Tibial artery (tissue), 4 donors: ENCODE measurements around the gene SMAD6.

Experiments
- DNase-seq, 2 donors: peaks; one replicate each; pipeline ENCODE4 v3.0.0-alpha.2; 2019
- H3K27ac ChIP-seq, 2 donors: fragments of 200-600 bp; sonication (generic) in 1 of 2; 1 replicate in 1 of 2; 2 replicates in 1 of 2; pipeline ENCODE4 v1.5.1; 2018 to 2019; ENCODE audit warnings: mild to moderate bottlenecking in 1 of 2
- H3K27me3 ChIP-seq, 2 donors: fragments of 200-600 bp; sonication (generic) in 1 of 2; one replicate each; pipeline versions ENCODE4 v1.5.1 to v1.6.0; 2016 to 2019
- H3K36me3 ChIP-seq, 3 donors: fragments of 200-600 bp; sonication (generic) in 2 of 3; one replicate each; pipeline ENCODE4 v1.5.1; 2016 to 2019; ENCODE audit warnings: mild to moderate bottlenecking in 2 of 3
- H3K4me1 ChIP-seq, 4 donors: fragments of 200-600 bp; sonication (generic) in 2 of 4; 1 replicate in 3 of 4; 2 replicates in 1 of 4; pipeline ENCODE4 v1.5.1; 2016 to 2019
- H3K4me3 ChIP-seq, 2 donors: fragments of 200-600 bp; sonication (generic) in 1 of 2; 1 replicate in 1 of 2; 2 replicates in 1 of 2; pipeline ENCODE4 v1.5.1; 2018 to 2019; ENCODE audit warnings: mild to moderate bottlenecking in 2 of 2
- H3K9me3 ChIP-seq, 3 donors: fragments of 200-600 bp; sonication (generic) in 1 of 3; one replicate each; pipeline ENCODE4 v1.5.1; 2016 to 2019
- CTCF ChIP-seq, 2 experiments: fragments of 200-600 bp in 1 of 2; fragments of 450-650 bp in 1 of 2; IDR thresholded peaks; one replicate each; pipeline ENCODE4 v1.5.1; 2017 to 2019; ENCODE audit warnings: antibody characterized with exemption in 2 of 2, mild to moderate bottlenecking in 1 of 2, moderate library complexity in 1 of 2
- intact Hi-C: fragments of 100-400 bp; cut with DNase I; formaldehyde crosslinking; loops from one replicate; pipeline ENCODE4 v1.15.0; 2023; ENCODE audit warnings: low total_unique reads

Gene SMAD6

GRCh38 chr15:66822114-66822513, 120.1 kb downstream of the SMAD6 start:
- Histone ChIP-seq H3K4me3 (no peak overlapping the region), H3K4me1 (no peaks in the 10 kb centered on the region), H3K36me3 (no peaks in the 10 kb centered on the region), H3K27me3 (no peaks in the 10 kb centered on the region), H3K27ac (no peak overlapping the region), H3K9me3 (no peaks in the 10 kb centered on the region)
- DNase-seq, result no peak
- TF ChIP-seq CTCF (IDR thresholded peaks at IDR 0.05), result no peak
- intact Hi-C loops, result no loop called here

DNA sequence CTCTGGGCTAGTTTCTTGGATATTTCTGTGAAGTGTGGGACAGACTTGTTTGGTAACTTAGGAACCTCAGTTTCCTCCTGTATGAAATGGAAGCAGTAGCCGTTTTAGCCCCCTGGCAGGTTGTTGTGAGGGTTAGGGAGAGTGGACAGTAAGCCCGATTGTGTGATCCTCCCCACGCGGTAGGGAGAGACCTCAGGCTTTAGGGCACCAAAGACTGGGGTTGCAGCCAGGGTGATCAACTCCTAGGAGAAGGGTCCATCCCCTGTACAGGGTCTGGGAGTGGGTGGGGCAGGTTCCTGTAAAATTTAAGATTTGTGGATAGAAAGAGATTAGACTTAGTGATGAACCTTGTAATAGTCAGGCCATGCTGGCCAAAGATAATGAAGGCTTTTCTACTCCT, 120.5 kb downstream of the SMAD6 start:
- DNase-seq, result peak in 1 of 2 donors; percentile 29
- no peak for TF ChIP-seq CTCF (IDR thresholded peaks at IDR 0.05)
- H3K4me3 ChIP-seq, result no peak overlapping the region
- H3K36me3 ChIP-seq, result no peaks in the 10 kb centered on the region
- no peaks in the 10 kb centered on the region for H3K9me3 ChIP-seq
- H3K4me1 ChIP-seq, result no peaks in the 10 kb centered on the region
- no peaks in the 10 kb centered on the region for H3K27me3 ChIP-seq
- H3K27ac ChIP-seq, result no peak overlapping the region
- intact Hi-C loops, result no loop called here

DNA sequence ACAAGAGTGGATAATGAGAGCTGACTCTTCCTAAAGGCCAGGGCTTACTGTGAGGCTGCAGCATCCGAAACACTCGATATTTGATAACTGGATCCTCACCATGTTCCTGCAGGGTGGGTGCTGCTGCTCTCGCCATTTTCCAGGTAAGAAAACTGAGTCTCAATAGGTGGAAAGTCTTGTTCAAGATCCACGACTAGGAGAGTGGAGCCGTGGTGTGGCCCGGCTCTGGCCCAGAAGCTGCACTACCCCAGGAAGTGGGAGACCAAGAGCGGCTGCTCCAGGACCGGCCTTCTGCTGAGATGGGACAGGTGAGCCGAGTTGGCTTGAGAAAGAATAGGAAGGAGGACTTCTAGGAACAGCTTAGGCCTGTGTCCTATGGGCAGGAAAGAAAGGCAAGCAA, 121.6 kb downstream of the SMAD6 start:
- H3K27ac ChIP-seq, result no peak overlapping the region
- peak in 1 of 2 donors; percentile 47 for DNase-seq
- H3K27me3 ChIP-seq, result no peaks in the 10 kb centered on the region
- intact Hi-C loops, result no loop called here
- no peak for TF ChIP-seq CTCF (IDR thresholded peaks at IDR 0.05)
- no peaks in the 10 kb centered on the region for H3K4me1 ChIP-seq
- no peaks in the 10 kb centered on the region for H3K9me3 ChIP-seq
- no peak overlapping the region for H3K4me3 ChIP-seq
- H3K36me3 ChIP-seq, result no peaks in the 10 kb centered on the region

DNA sequence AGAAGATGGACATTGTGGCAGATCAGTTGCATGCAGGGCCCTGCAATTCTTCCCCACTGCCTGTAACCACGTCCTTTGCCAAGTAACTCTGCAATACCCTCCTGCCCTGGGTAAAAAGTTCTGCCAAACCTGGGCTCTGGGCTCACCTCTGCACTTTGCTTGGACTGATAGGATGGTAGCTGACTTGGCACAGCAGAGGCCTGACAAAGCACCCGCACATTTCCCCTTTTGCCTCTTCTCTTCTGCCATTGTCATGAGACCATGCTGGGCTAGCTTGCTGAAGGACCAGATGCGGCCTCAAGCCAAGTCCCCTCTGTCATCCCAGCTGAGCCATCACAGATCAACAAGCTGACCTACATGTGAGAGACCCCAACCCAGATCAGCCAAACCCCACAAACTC, 122.4 kb downstream of the SMAD6 start:
- Histone ChIP-seq H3K36me3 (no peaks in the 10 kb centered on the region), H3K27ac (no peak overlapping the region), H3K27me3 (no peaks in the 10 kb centered on the region), H3K9me3 (no peaks in the 10 kb centered on the region), H3K4me3 (no peak overlapping the region), H3K4me1 (no peaks in the 10 kb centered on the region)
- no peak for TF ChIP-seq CTCF (IDR thresholded peaks at IDR 0.05)
- peak in 1 of 2 donors; percentile 21 for DNase-seq
- intact Hi-C loops, result no loop called here

DNA sequence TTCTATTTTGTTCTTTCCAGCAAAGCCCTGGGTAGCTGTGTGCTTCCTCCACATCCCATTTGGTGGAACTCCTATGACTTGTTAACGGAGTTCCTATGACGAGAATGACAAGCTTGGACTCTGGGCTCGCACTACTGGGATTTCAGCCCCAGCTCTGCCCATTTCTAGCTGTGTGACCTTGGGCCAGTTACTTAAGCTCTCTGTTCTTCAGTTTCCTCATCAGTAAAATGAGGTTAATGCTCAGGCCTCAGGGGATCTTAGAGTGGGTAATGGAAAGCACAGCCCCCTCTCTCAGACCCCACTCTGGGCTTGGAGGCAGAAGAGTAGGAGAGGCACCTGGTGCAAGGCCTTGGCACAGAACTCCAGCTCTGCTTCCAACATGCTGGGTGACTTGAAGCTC, 123.1 kb downstream of the SMAD6 start:
- Histone ChIP-seq H3K4me3 (no peak overlapping the region), H3K36me3 (no peaks in the 10 kb centered on the region), H3K9me3 (no peaks in the 10 kb centered on the region), H3K4me1 (no peaks in the 10 kb centered on the region), H3K27ac (no peak overlapping the region), H3K27me3 (no peaks in the 10 kb centered on the region)
- no peak for TF ChIP-seq CTCF (IDR thresholded peaks at IDR 0.05)
- DNase-seq, result peak in 1 of 2 donors; percentile 31
- intact Hi-C loops, result no loop called here

DNA sequence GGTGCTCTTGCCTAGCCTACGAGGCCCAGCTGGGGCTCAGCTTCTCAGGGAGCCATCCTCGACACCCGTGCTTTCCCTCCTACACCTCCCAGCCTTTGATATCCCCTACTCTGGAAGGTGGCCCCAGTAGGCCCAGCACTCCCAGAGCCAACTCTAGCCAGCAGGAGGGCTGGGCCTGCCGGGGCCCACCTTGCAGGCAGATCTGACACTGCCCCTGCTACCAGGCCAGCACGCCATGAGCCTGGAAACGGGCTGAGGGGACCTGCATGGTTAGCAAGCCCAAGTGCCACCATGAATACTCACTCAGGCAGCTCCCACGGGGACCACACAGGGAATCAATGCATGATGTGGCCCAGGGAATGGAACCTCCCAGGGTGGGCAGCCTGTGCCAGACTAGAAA, 123.7 kb downstream of the SMAD6 start:
- intact Hi-C loops, result no loop called here
- TF ChIP-seq CTCF (IDR thresholded peaks at IDR 0.05), result no peak
- H3K27ac ChIP-seq, result no peak overlapping the region
- DNase-seq, result peak in 1 of 2 donors; percentile 48
- H3K9me3 ChIP-seq, result no peaks in the 10 kb centered on the region
- no peaks in the 10 kb centered on the region for H3K4me1 ChIP-seq
- H3K27me3 ChIP-seq, result no peaks in the 10 kb centered on the region
- no peaks in the 10 kb centered on the region for H3K36me3 ChIP-seq
- H3K4me3 ChIP-seq, result no peak overlapping the region
